GM23338 (cell line): ENCODE data around the gene SRR.

ENCODE experiments used
- CREB1 ChIP-seq: fragments of 250-450 bp; sonication (Bioruptor Pico); IDR thresholded peaks from 2 replicates; pipeline ENCODE4 v1.5.0; 2020; ENCODE audit warnings: low read depth, mild to moderate bottlenecking, moderate library complexity
- EZH2 ChIP-seq: fragments of 200-600 bp; sonication (generic); IDR thresholded peaks from one replicate; pipeline ENCODE4 v1.8.0; 2017; ENCODE audit warnings: antibody characterized with exemption, mild to moderate bottlenecking, low read depth; ENCODE audit not compliant: unreplicated experiment
- EZH2phosphoT487 ChIP-seq: fragments of 200-600 bp; sonication (generic); IDR thresholded peaks from one replicate; pipeline ENCODE4 v1.8.1; 2018; ENCODE audit warnings: antibody characterized with exemption; ENCODE audit not compliant: unreplicated experiment
- JUNB ChIP-seq: IDR thresholded peaks from one replicate; pipeline ENCODE4 v1.6.1; 2016; ENCODE audit warnings: antibody characterized with exemption; ENCODE audit not compliant: unreplicated experiment
- POLR2AphosphoS5 ChIP-seq: IDR thresholded peaks from 2 replicates; pipeline ENCODE4 v1.6.1; 2016; ENCODE audit warnings: antibody characterized with exemption, low read depth
- ZNF114 ChIP-seq: fragments of 250-450 bp; sonication (Bioruptor Pico); IDR thresholded peaks from 2 replicates; pipeline ENCODE4 v1.5.0; 2020; ENCODE audit warnings: mild to moderate bottlenecking, moderate library complexity
- TF ChIP-seq, protein P1 (sequence below), 2 experiments: fragments of 200-600 bp in 1 of 2; sonication (generic) in 1 of 2; conservative IDR thresholded peaks; 2 replicates each; pipeline versions ENCODE4 v1.5.1 to v1.6.1; 2016 to 2017; ENCODE audit warnings: antibody characterized with exemption in 2 of 2, low read depth in 2 of 2, mild to moderate bottlenecking in 2 of 2, moderate library complexity in 1 of 2

- TF ChIP-seq, protein P1, sequence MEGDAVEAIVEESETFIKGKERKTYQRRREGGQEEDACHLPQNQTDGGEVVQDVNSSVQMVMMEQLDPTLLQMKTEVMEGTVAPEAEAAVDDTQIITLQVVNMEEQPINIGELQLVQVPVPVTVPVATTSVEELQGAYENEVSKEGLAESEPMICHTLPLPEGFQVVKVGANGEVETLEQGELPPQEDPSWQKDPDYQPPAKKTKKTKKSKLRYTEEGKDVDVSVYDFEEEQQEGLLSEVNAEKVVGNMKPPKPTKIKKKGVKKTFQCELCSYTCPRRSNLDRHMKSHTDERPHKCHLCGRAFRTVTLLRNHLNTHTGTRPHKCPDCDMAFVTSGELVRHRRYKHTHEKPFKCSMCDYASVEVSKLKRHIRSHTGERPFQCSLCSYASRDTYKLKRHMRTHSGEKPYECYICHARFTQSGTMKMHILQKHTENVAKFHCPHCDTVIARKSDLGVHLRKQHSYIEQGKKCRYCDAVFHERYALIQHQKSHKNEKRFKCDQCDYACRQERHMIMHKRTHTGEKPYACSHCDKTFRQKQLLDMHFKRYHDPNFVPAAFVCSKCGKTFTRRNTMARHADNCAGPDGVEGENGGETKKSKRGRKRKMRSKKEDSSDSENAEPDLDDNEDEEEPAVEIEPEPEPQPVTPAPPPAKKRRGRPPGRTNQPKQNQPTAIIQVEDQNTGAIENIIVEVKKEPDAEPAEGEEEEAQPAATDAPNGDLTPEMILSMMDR (conservative IDR thresholded peaks at IDR 0.05; ENCODE audit: low read depth in 2 of 2): no peak
- TF ChIP-seq EZH2 (no peak), JUNB (no peak), POLR2AphosphoS5 (no peak), EZH2phosphoT487 (no peak), ZNF114 (CRISPR knock-in tag) (no peak), CREB1 (CRISPR knock-in tag) (no peak)
Observed at GRCh38 chr17:2364763-2365116, 61.0 kb downstream of the SRR start.
